HG02571 (cell line): ENCODE data around the gene GPR152.

ENCODE experiments used
- ATAC-seq: cut with Tn5 transposase; IDR thresholded peaks from one replicate; pipeline ENCODE4 v1.9.1; 2021; ENCODE audit warnings: mild to moderate bottlenecking, moderate library complexity; ENCODE audit not compliant: unreplicated experiment

Gene GPR152

GRCh38 chr11:67452141-67452952 lies at the start of gene GPR152:
TSS of gene GPR152 (minus strand) at chr11:67452729. CDS start at chr11:67452724, 5 bp downstream.
- no peak for ATAC-seq

- no peak for ATAC-seq
Observed at GRCh38 chr11:67501854-67502253, 49.3 kb upstream of the GPR152 start.

- ATAC-seq = no peak
Observed at GRCh38 chr11:67500831-67501715, 48.5 kb upstream of the GPR152 start.

- no peak for ATAC-seq
Observed at GRCh38 chr11:67500484-67500821, 47.9 kb upstream of the GPR152 start.

GRCh38 chr11:67499808-67500483 lies 47.4 kb upstream of the GPR152 start:
- no peak for ATAC-seq

GRCh38 chr11:67498544-67498972 lies 46.0 kb upstream of the GPR152 start:
- ATAC-seq = no peak

- no peak for ATAC-seq
Observed at GRCh38 chr11:67497656-67498291, 45.2 kb upstream of the GPR152 start.

- no peak for ATAC-seq
Observed at GRCh38 chr11:67496113-67496512, 43.6 kb upstream of the GPR152 start.

- ATAC-seq = no peak
Observed at GRCh38 chr11:67495234-67496005, 42.9 kb upstream of the GPR152 start.

- ATAC-seq = no peak
Observed at GRCh38 chr11:67494371-67495233, 42.1 kb upstream of the GPR152 start.

- ATAC-seq = no peak
Observed at GRCh38 chr11:67493548-67494370, 41.2 kb upstream of the GPR152 start.

- no peak for ATAC-seq
Observed at GRCh38 chr11:67492801-67493547, 40.4 kb upstream of the GPR152 start.

- no peak for ATAC-seq
Observed at GRCh38 chr11:67492069-67492727, 39.7 kb upstream of the GPR152 start.

GRCh38 chr11:67491276-67492068 lies 38.9 kb upstream of the GPR152 start:
- ATAC-seq = no peak

GRCh38 chr11:67490727-67491065 lies 38.2 kb upstream of the GPR152 start:
- no peak for ATAC-seq
